Esophagus mucosa (tissue), 1 donor: Measurements from ENCODE around the gene MIEF1. TPM values are rescaled to one million over a fixed set of nuclear protein-coding genes. Genes with fewer than 3 reads are reported as not detected.

Source experiments
- ATAC-seq: fragments of 200-7000 bp; cut with Tn5 transposase; one replicate; pipeline ENCODE4 v1.9.1; 2020
- total RNA-seq: library from RNA; stranded (reverse); gene quantifications from one replicate; pipeline ENCODE4 v1.2.4, GENCODE V29; 2023
- donor health status: DM: yes; HTN: yes; CAD: no.

The MIEF1 gene
- total RNA-seq: 16.7 TPM

GRCh38 chr22:39502109-39502788 is at the start of gene MIEF1:
MIEF1 (plus strand) TSS chr22:39502290; CDS start chr22:39511295, 9,005 bp downstream.
- ATAC-seq: peak; percentile 95

GRCh38 chr22:39452740-39453040 is 49.4 kb upstream of the MIEF1 start:
- no peak for ATAC-seq

GRCh38 chr22:39453765-39454378 is 48.2 kb upstream of the MIEF1 start:
- ATAC-seq: no peak

GRCh38 chr22:39454385-39454871 is 47.7 kb upstream of the MIEF1 start:
- ATAC-seq: peak; percentile 41

- peak; percentile 15 for ATAC-seq
Measured at GRCh38 chr22:39456522-39457197, 45.4 kb upstream of the MIEF1 start, which contains the start of gene MGAT3. MGAT3 (plus strand) TSS chr22:39457012; CDS start chr22:39487348, 30,336 bp downstream.

GRCh38 chr22:39457198-39457555 is 44.9 kb upstream of the MIEF1 start:
- no peak for ATAC-seq

GRCh38 chr22:39457556-39458443 is 44.3 kb upstream of the MIEF1 start:
- no peak for ATAC-seq

- ATAC-seq: no peak
Measured at GRCh38 chr22:39458444-39459083, 43.5 kb upstream of the MIEF1 start.

- ATAC-seq: no peak
Measured at GRCh38 chr22:39459681-39460080, 42.4 kb upstream of the MIEF1 start.

GRCh38 chr22:39462443-39463221 is 39.5 kb upstream of the MIEF1 start:
- no peak for ATAC-seq

- ATAC-seq: no peak
Measured at GRCh38 chr22:39463277-39463676, 38.8 kb upstream of the MIEF1 start.

- peak; percentile 37 for ATAC-seq
Measured at GRCh38 chr22:39463931-39464390, 38.1 kb upstream of the MIEF1 start.

GRCh38 chr22:39466228-39467006 is 35.7 kb upstream of the MIEF1 start:
- ATAC-seq: no peak

- no peak for ATAC-seq
Measured at GRCh38 chr22:39467390-39467895, 34.6 kb upstream of the MIEF1 start.

- no peak for ATAC-seq
Measured at GRCh38 chr22:39468487-39469325, 33.4 kb upstream of the MIEF1 start.

- ATAC-seq: no peak
Measured at GRCh38 chr22:39469326-39469680, 32.8 kb upstream of the MIEF1 start.

GRCh38 chr22:39469681-39470450 is 32.2 kb upstream of the MIEF1 start:
- ATAC-seq: no peak

GRCh38 chr22:39470451-39471291 is 31.4 kb upstream of the MIEF1 start:
- no peak for ATAC-seq
